Measurements from ENCODE around the gene CPA5. TPM values are rescaled to one million over a fixed set of nuclear protein-coding genes. Genes with fewer than 3 reads are reported as not detected.

CPA5 gene
- total RNA-seq, 2 experiments from 2014 or later = not detected

DNA sequence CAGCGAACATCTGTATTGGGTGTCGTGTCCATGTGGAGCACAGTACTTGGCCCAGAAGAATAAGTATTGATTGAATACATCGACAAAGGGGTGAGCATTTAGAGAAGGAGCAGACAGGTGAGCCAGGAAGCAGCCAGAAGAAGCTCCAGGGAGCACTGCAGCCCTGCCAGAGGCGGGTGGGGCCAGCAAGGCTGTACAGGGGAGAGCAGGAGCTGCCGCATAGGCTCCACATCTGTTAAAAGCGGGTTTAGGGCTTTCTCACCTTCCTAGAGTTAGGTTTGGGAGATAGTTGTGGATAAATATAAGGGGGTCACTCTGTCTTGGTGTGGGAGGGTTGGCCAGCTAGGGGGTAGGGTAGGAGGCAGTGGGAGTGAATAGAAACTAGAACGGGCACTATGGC, 34.4 kb downstream of the CPA5 start:
- ATAC-seq (ENCODE audit: poor library complexity) = no peak
- no peak overlapping the region for H3K27ac Mint-ChIP-seq
- TF ChIP-seq, protein P1, sequence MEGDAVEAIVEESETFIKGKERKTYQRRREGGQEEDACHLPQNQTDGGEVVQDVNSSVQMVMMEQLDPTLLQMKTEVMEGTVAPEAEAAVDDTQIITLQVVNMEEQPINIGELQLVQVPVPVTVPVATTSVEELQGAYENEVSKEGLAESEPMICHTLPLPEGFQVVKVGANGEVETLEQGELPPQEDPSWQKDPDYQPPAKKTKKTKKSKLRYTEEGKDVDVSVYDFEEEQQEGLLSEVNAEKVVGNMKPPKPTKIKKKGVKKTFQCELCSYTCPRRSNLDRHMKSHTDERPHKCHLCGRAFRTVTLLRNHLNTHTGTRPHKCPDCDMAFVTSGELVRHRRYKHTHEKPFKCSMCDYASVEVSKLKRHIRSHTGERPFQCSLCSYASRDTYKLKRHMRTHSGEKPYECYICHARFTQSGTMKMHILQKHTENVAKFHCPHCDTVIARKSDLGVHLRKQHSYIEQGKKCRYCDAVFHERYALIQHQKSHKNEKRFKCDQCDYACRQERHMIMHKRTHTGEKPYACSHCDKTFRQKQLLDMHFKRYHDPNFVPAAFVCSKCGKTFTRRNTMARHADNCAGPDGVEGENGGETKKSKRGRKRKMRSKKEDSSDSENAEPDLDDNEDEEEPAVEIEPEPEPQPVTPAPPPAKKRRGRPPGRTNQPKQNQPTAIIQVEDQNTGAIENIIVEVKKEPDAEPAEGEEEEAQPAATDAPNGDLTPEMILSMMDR (IDR thresholded peaks at IDR 0.05) = no peak
- Histone ChIP-seq H3K9me3 (ENCODE audit: control insufficient read depth in 1 of 2, insufficient read depth in 1 of 2, low read length in 2 of 2) (peaks cover 6 to 11% of the 10 kb centered on the region in 2 experiments), H3K27me3 (ENCODE audit: control insufficient read depth in 1 of 2, insufficient read depth in 2 of 2, low read length in 2 of 2) (no peaks in the 10 kb centered on the region), H3K27ac (ENCODE audit: low read depth in 1 of 2, low read length in 2 of 2) (no peak overlapping the region), H3K36me3 (ENCODE audit: insufficient read depth, low read length) (no peaks in the 10 kb centered on the region), H3K4me3 (ENCODE audit: low read length) (no peak overlapping the region), H3K4me1 (ENCODE audit: insufficient read depth, low read length) (no peaks in the 10 kb centered on the region)
- no peaks in the 10 kb centered on the region for H3K27me3 Mint-ChIP-seq
- H3K4me1 Mint-ChIP-seq (ENCODE audit: low read depth) = no peaks in the 10 kb centered on the region
- POLR2A ChIA-PET = no interaction called here
- no peak for DNase-seq
- intact Hi-C loops (cut with DNase I, micrococcal nuclease) = no loop called here
- no peaks in the 10 kb centered on the region for H3K36me3 Mint-ChIP-seq (ENCODE audit: low read depth)
- peaks cover 6% of the 10 kb centered on the region for H3K9me3 Mint-ChIP-seq
- H3K4me3 Mint-ChIP-seq = no peak overlapping the region
- CTCF ChIA-PET = no interaction called here

DNA sequence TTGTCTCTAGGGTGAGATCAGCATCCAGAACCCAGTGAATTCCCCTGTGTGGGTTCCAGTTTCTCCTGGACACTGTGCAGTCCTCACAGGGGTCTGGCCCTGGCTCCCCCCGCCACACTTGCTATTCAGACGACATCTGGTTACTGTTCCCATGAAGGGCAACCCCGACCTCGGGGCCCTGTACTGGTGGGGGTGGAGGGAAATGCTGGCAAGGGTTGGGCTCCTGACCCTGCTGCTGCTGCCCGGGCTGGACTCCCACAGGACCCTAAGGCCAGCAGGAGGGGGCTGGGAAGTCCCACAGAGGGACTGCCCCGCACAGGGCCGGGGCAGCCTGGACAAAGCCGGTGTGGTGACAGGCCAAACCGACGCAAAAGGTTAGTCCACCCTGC, 34.9 kb downstream of the CPA5 start:
- Mint-ChIP-seq H3K27me3 (no peaks in the 10 kb centered on the region), H3K27ac (no peak overlapping the region), H3K36me3 (ENCODE audit: low read depth) (no peaks in the 10 kb centered on the region), H3K4me1 (ENCODE audit: low read depth) (no peaks in the 10 kb centered on the region), H3K9me3 (peaks cover 6% of the 10 kb centered on the region), H3K4me3 (no peak overlapping the region)
- Histone ChIP-seq H3K27me3 (ENCODE audit: control insufficient read depth in 1 of 2, insufficient read depth in 2 of 2, low read length in 2 of 2) (no peaks in the 10 kb centered on the region), H3K4me1 (ENCODE audit: insufficient read depth, low read length) (no peaks in the 10 kb centered on the region), H3K9me3 (ENCODE audit: control insufficient read depth in 1 of 2, insufficient read depth in 1 of 2, low read length in 2 of 2) (peaks cover 6 to 10% of the 10 kb centered on the region in 2 experiments), H3K4me3 (ENCODE audit: low read length) (no peak overlapping the region), H3K27ac (ENCODE audit: low read depth in 1 of 2, low read length in 2 of 2) (no peak overlapping the region), H3K36me3 (ENCODE audit: insufficient read depth, low read length) (no peaks in the 10 kb centered on the region)
- DNase-seq (no peak), ATAC-seq (ENCODE audit: poor library complexity) (no peak)
- ChIA-PET POLR2A (no interaction called here), CTCF (no interaction called here)
- TF ChIP-seq, protein P1 (IDR thresholded peaks at IDR 0.05) = no peak
- intact Hi-C loops (cut with DNase I, micrococcal nuclease) = no loop called here

DNA sequence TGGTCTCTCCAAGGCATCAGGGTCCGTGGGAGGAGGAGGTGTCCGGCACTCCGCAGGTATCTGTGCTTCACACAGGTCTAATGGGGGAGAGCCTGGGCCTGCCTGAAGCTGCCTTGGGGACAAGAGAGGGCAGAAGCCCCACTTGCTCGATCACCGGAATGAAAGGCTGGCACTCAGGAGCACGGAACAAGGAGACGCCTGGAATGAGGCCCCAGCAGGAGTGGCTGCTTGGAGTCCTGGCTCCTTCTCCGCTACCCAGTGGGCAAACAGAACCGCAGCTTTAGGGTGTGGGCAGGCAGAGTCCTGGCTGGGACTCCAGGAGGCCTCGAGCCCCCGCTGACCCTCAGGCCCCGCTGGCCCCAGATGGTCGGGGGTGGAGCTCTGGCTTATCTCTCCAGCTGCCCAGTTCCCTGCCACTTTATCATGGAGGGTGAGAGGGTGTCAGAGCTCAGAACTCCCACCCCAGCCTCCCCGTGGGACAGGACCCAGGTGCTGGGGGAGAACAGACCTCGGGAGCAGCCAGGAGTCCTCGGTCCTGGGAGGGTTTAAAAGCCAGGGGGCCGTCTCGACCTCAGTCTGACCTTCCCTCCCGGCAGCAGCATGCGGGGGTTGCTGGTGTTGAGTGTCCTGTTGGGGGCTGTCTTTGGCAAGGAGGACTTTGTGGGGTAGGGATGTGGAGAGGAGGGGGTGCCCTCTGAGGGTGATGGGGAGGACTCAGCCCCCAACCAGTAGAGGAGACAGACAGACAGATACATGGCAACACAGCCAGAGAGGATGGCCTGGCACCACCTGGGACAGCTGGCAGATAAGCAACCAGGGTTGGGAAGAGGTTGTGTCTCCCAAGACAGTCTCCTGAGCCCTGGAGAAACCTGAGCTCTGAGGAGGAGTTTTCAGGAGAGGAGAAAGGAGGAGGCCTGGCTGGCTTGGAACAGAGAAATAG, 35.6 kb downstream of the CPA5 start, which contains the start of gene CPA1:
Gene CPA1 (plus strand): TSS at position 574 of the 940 bp plus-strand sequence. CDS start 27 bp downstream, at position 601.
- no peaks in the 10 kb centered on the region for H3K4me1 ChIP-seq (ENCODE audit: insufficient read depth, low read length)
- peaks cover 6 to 15% of the 10 kb centered on the region in 2 experiments for H3K9me3 ChIP-seq (ENCODE audit: control insufficient read depth in 1 of 2, insufficient read depth in 1 of 2, low read length in 2 of 2)
- ChIA-PET POLR2A (no interaction called here), CTCF (no interaction called here)
- ATAC-seq (ENCODE audit: poor library complexity) = no peak
- no peak for DNase-seq
- intact Hi-C loops (cut with DNase I, micrococcal nuclease) = no loop called here
- H3K27ac ChIP-seq (ENCODE audit: low read depth in 1 of 2, low read length in 2 of 2) = no peak within 1 kb of the TSS
- H3K27me3 Mint-ChIP-seq = no peaks in the 10 kb centered on the region
- no peaks in the 10 kb centered on the region for H3K36me3 ChIP-seq (ENCODE audit: insufficient read depth, low read length)
- H3K4me3 ChIP-seq (ENCODE audit: low read length) = no peak within 1 kb of the TSS
- TF ChIP-seq, protein P1 (IDR thresholded peaks at IDR 0.05) = no peak
- peaks cover 6% of the 10 kb centered on the region for H3K9me3 Mint-ChIP-seq
- no peaks in the 10 kb centered on the region for H3K36me3 Mint-ChIP-seq (ENCODE audit: low read depth)
- H3K27ac Mint-ChIP-seq = no peak within 1 kb of the TSS
- no peaks in the 10 kb centered on the region for H3K27me3 ChIP-seq (ENCODE audit: control insufficient read depth in 1 of 2, insufficient read depth in 2 of 2, low read length in 2 of 2)
- no peaks in the 10 kb centered on the region for H3K4me1 Mint-ChIP-seq (ENCODE audit: low read depth)
- no peak within 1 kb of the TSS for H3K4me3 Mint-ChIP-seq

Measured in CD4-positive, alpha-beta T cell (primary cell).